ENCODE data around the gene NUDT21. TPM values are rescaled to one million over a fixed set of nuclear protein-coding genes. Genes with fewer than 3 reads are reported as not detected.

NUDT21 gene
- total RNA-seq, 4 donors from 2014 or later: 43.0 to 72.6 (median 55.6) TPM

- no peaks in the 10 kb centered on the region for H3K9me3 ChIP-seq
- no peak for ATAC-seq
- H3K36me3 ChIP-seq: peaks cover 0 to 96% of the 10 kb centered on the region in 2 donors
- H3K27me3 ChIP-seq: no peaks in the 10 kb centered on the region
- H3K4me1 ChIP-seq: no peaks in the 10 kb centered on the region
- TF ChIP-seq POLR2AphosphoS5 (IDR thresholded peaks at IDR 0.05): no peak
- no peak for TF ChIP-seq POLR2A (IDR thresholded peaks at IDR 0.05)
- TF ChIP-seq CTCF (IDR thresholded peaks at IDR 0.05): no peak
- no peak for TF ChIP-seq EP300 (IDR thresholded peaks at IDR 0.05)
- WGBS, 2 donors (ENCODE audit: low coverage in 1 of 2): 94 to 100% methylated on average over 1 to 6 of the region's 6 CpGs
- no peak overlapping the region for H3K4me3 ChIP-seq
- H3K27ac ChIP-seq: no peak overlapping the region
Measured at GRCh38 chr16:56463153-56463552, 12.0 kb upstream of the NUDT21 start.

GRCh38 chr16:56462064-56462796 is 11.1 kb upstream of the NUDT21 start:
- no peak overlapping the region for H3K4me3 ChIP-seq
- WGBS, 2 donors (ENCODE audit: low coverage in 1 of 2): 73 to 74% methylated on average over 3 of the region's 3 CpGs
- ATAC-seq: no peak

GRCh38 chr16:56460101-56460500 is 9.0 kb upstream of the NUDT21 start:
- 75 to 92% methylated on average over 2 of the region's 2 CpGs for WGBS, 2 donors (ENCODE audit: low coverage in 1 of 2)
- ATAC-seq: no peak
- Histone ChIP-seq H3K4me3 (no peak overlapping the region), H3K36me3 (peaks cover 0 to 96% of the 10 kb centered on the region in 2 donors), H3K4me1 (no peaks in the 10 kb centered on the region), H3K27ac (no peak overlapping the region), H3K9me3 (no peaks in the 10 kb centered on the region), H3K27me3 (no peaks in the 10 kb centered on the region)
- TF ChIP-seq CTCF (IDR thresholded peaks at IDR 0.05) (no peak), POLR2AphosphoS5 (IDR thresholded peaks at IDR 0.05) (no peak), POLR2A (IDR thresholded peaks at IDR 0.05) (no peak), EP300 (IDR thresholded peaks at IDR 0.05) (no peak)

More at GRCh38 chr16:56462064-56462796, 11.1 kb upstream of the NUDT21 start:
- Histone ChIP-seq H3K4me1 (no peaks in the 10 kb centered on the region), H3K36me3 (peaks cover 0 to 96% of the 10 kb centered on the region in 2 donors), H3K9me3 (no peaks in the 10 kb centered on the region), H3K27ac (no peak overlapping the region), H3K27me3 (no peaks in the 10 kb centered on the region)
- no peak for TF ChIP-seq CTCF (IDR thresholded peaks at IDR 0.05)

GRCh38 chr16:56457927-56458470 is 6.9 kb upstream of the NUDT21 start:
- no peak overlapping the region for H3K27ac ChIP-seq
- peaks cover 0 to 93% of the 10 kb centered on the region in 2 donors for H3K36me3 ChIP-seq
- no peak for ATAC-seq
- no peaks in the 10 kb centered on the region for H3K27me3 ChIP-seq
- 97 to 98% methylated on average over 5 of the region's 6 CpGs for whole genome bisulfite sequencing, 2 donors (ENCODE audit: low coverage in 1 of 2)
- no peak for TF ChIP-seq POLR2AphosphoS5 (IDR thresholded peaks at IDR 0.05)
- no peak overlapping the region for H3K4me3 ChIP-seq
- peaks cover 0 to 8% (median 0%) of the 10 kb centered on the region in 3 donors for H3K4me1 ChIP-seq
- no peaks in the 10 kb centered on the region for H3K9me3 ChIP-seq

GRCh38 chr16:56451753-56452689 is 889 bp upstream of the NUDT21 start:
- Histone ChIP-seq H3K27me3 (no peaks in the 10 kb centered on the region), H3K9me3 (no peaks in the 10 kb centered on the region), H3K27ac (peak overlapping the region; percentile 35 to 86 (median 81)), H3K4me3 (peak overlapping the region; percentile 70 to 74), H3K36me3 (peaks cover 0 to 43% of the 10 kb centered on the region in 2 donors), H3K4me1 (peaks cover 4 to 50% (median 6%) of the 10 kb centered on the region in 3 donors)
- TF ChIP-seq POLR2AphosphoS5 (IDR thresholded peaks at IDR 0.05) (no peak), CTCF (IDR thresholded peaks at IDR 0.05) (no peak), POLR2A (IDR thresholded peaks at IDR 0.05) (no peak), EP300 (IDR thresholded peaks at IDR 0.05) (no peak)
- peak; percentile 61 for ATAC-seq
- 4 to 11% methylated on average over 17 to 31 of the region's 31 CpGs for WGBS, 2 donors (ENCODE audit: low coverage in 1 of 2)
